HUES6 (cell line): ENCODE measurements around the gene CDH20.
"Not testable (repeated sequence)": the region's sequence is repeated elsewhere in the genome, so short reads cannot be mapped to it uniquely, and the experiment has no call there.

Experiments
- H3K27ac ChIP-seq: 2 replicates; pipeline ENCODE4 v1.7.0; 2013; ENCODE audit warnings: low read depth, mild to moderate bottlenecking, low read length, inconsistent platforms
- H3K27me3 ChIP-seq: 2 replicates; pipeline ENCODE4 v1.6.1; 2013; ENCODE audit warnings: low read length; ENCODE audit not compliant: control insufficient read depth, insufficient read depth
- H3K36me3 ChIP-seq: 2 replicates; pipeline ENCODE4 v1.6.1; 2013; ENCODE audit warnings: low read length; ENCODE audit not compliant: control insufficient read depth, insufficient read depth
- H3K4me1 ChIP-seq: 2 replicates; pipeline ENCODE4 v1.6.1; 2013; ENCODE audit warnings: low read length; ENCODE audit not compliant: control insufficient read depth, insufficient read depth
- H3K4me3 ChIP-seq: 2 replicates; pipeline ENCODE4 v1.5.1; 2013; ENCODE audit warnings: low read depth, low read length
- H3K9ac ChIP-seq: one replicate; pipeline ENCODE4 v1.6.1; 2013; ENCODE audit warnings: mild to moderate bottlenecking, low read length
- H3K9me3 ChIP-seq: 2 replicates; pipeline ENCODE4 v1.6.1; 2013; ENCODE audit warnings: low read depth, low read length; ENCODE audit not compliant: control insufficient read depth, insufficient read depth

CDH20 gene

GRCh38 chr18:61350578-61350977, 17.3 kb downstream of the CDH20 start:
- H3K4me1 ChIP-seq = no peaks in the 10 kb centered on the region
- H3K27me3 ChIP-seq = no peaks in the 10 kb centered on the region
- H3K27ac ChIP-seq = no peak overlapping the region
- H3K36me3 ChIP-seq = no peaks in the 10 kb centered on the region
- no peak overlapping the region for H3K4me3 ChIP-seq
- H3K9ac ChIP-seq = no peak overlapping the region
- H3K9me3 ChIP-seq = no peaks in the 10 kb centered on the region

- Histone ChIP-seq H3K36me3 (no peaks in the 10 kb centered on the region), H3K4me1 (peaks cover 3% of the 10 kb centered on the region; the same call in 1 of the 2 replicates), H3K27ac (no peak overlapping the region), H3K4me3 (no peak overlapping the region), H3K9me3 (no peaks in the 10 kb centered on the region), H3K27me3 (no peaks in the 10 kb centered on the region), H3K9ac (no peak overlapping the region)
These were observed 18.8 kb downstream of the CDH20 start for GRCh38 chr18:61352059-61352458.

GRCh38 chr18:61352611-61353010, 19.4 kb downstream of the CDH20 start:
- H3K27ac ChIP-seq = no peak overlapping the region
- H3K27me3 ChIP-seq = no peaks in the 10 kb centered on the region
- no peak overlapping the region for H3K9ac ChIP-seq
- H3K4me1 ChIP-seq = peaks cover 3% of the 10 kb centered on the region; the same call in 1 of the 2 replicates
- no peaks in the 10 kb centered on the region for H3K9me3 ChIP-seq
- H3K36me3 ChIP-seq = no peaks in the 10 kb centered on the region
- no peak overlapping the region for H3K4me3 ChIP-seq

GRCh38 chr18:61360404-61361383, 27.5 kb downstream of the CDH20 start:
- Histone ChIP-seq H3K9me3 (no peaks in the 10 kb centered on the region), H3K27ac (no peak overlapping the region), H3K9ac (no peak overlapping the region), H3K4me3 (no peak overlapping the region), H3K27me3 (no peaks in the 10 kb centered on the region), H3K4me1 (peaks cover 3% of the 10 kb centered on the region; the same call in 1 of the 2 replicates), H3K36me3 (no peaks in the 10 kb centered on the region)

- Histone ChIP-seq H3K4me1 (no peaks in the 10 kb centered on the region), H3K9me3 (no peaks in the 10 kb centered on the region), H3K36me3 (no peaks in the 10 kb centered on the region), H3K4me3 (no peak overlapping the region), H3K27ac (no peak overlapping the region), H3K9ac (no peak overlapping the region), H3K27me3 (no peaks in the 10 kb centered on the region)
These were observed 29.3 kb downstream of the CDH20 start for GRCh38 chr18:61362511-61362910.

- no peak overlapping the region for H3K9ac ChIP-seq
- H3K9me3 ChIP-seq = no peaks in the 10 kb centered on the region
- no peaks in the 10 kb centered on the region for H3K27me3 ChIP-seq
- no peaks in the 10 kb centered on the region for H3K36me3 ChIP-seq
- no peak overlapping the region for H3K4me3 ChIP-seq
- no peak overlapping the region for H3K27ac ChIP-seq
- H3K4me1 ChIP-seq = no peaks in the 10 kb centered on the region
These were observed 31.7 kb downstream of the CDH20 start for GRCh38 chr18:61364953-61365352.

GRCh38 chr18:61368001-61368400, 34.8 kb downstream of the CDH20 start:
- Histone ChIP-seq H3K9me3 (no peaks in the 10 kb centered on the region), H3K4me1 (no peaks in the 10 kb centered on the region), H3K27me3 (no peaks in the 10 kb centered on the region), H3K36me3 (no peaks in the 10 kb centered on the region), H3K4me3 (no peak overlapping the region), H3K27ac (no peak overlapping the region), H3K9ac (no peak overlapping the region)

- not testable (repeated sequence) for H3K4me3 ChIP-seq, H3K9ac ChIP-seq, H3K36me3 ChIP-seq, H3K27ac ChIP-seq, H3K4me1 ChIP-seq, H3K9me3 ChIP-seq, H3K27me3 ChIP-seq
These were observed 36.4 kb downstream of the CDH20 start for GRCh38 chr18:61369671-61370070.

GRCh38 chr18:61371111-61371510, 37.9 kb downstream of the CDH20 start:
- Histone ChIP-seq H3K9ac (no peak overlapping the region), H3K27ac (no peak overlapping the region), H3K9me3 (no peaks in the 10 kb centered on the region), H3K36me3 (no peaks in the 10 kb centered on the region), H3K4me3 (no peak overlapping the region), H3K4me1 (no peaks in the 10 kb centered on the region), H3K27me3 (no peaks in the 10 kb centered on the region)

- H3K27ac ChIP-seq = no peak overlapping the region
- no peaks in the 10 kb centered on the region for H3K27me3 ChIP-seq
- H3K4me1 ChIP-seq = no peaks in the 10 kb centered on the region
- H3K4me3 ChIP-seq = no peak overlapping the region
- H3K9ac ChIP-seq = no peak overlapping the region
- H3K36me3 ChIP-seq = no peaks in the 10 kb centered on the region
- H3K9me3 ChIP-seq = no peaks in the 10 kb centered on the region
These were observed 46.6 kb downstream of the CDH20 start for GRCh38 chr18:61379827-61380226.

- Histone ChIP-seq H3K4me3 (no peak overlapping the region), H3K36me3 (no peaks in the 10 kb centered on the region), H3K4me1 (no peaks in the 10 kb centered on the region), H3K9me3 (no peaks in the 10 kb centered on the region), H3K27ac (no peak overlapping the region), H3K9ac (no peak overlapping the region), H3K27me3 (no peaks in the 10 kb centered on the region)
These were observed 54.8 kb downstream of the CDH20 start for GRCh38 chr18:61388010-61388409.
